ENCODE measurements around the gene ZNF337. TPM values are rescaled to one million over a fixed set of nuclear protein-coding genes. Genes with fewer than 3 reads are reported as not detected.

ZNF337 gene
- 23.9 to 27.1 TPM (median 25.5 TPM) in 3 replicates for total RNA-seq

DNA sequence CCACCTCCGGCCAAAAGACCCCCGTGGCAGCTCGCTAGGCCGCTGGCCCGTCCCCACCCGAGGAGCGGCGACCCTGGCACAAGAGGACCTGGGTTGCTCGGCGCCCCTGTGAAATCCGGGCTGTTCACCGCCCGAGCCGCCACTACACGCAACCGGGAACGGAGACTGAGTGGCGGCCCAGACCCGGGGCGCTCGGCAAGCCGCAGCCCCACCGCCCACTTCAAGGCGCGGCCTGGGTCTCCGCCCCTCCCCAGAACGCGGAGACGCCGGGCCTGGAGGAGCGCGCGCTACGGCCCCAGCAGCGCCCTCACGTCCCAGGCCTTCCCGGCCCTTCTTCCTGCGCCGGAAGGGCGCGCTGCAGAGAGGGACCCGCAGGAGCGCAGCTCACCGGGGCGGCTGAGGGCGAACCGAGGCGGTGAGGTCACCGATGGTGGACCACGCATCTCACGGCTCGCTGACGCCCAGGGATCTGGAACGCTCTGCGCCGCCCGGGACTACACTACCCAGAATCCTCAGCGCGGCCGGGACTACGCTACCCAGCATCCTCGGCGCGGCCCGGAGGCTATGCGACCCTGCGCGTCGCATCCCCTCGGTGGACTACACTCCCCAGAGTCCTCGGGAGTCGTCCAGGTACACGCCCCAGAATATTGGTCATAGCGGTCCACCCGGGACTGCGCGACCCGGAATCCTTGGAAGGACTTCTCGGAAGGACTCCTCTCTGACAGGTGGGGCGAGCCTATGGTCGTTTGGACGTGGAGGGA lies at the start of gene ZNF337:
ZNF337 (minus strand) TSS at position 483 of the 761 bp plus-strand sequence. CDS start 10,436 bp downstream, outside the sequence.
- H3K9me3 Mint-ChIP-seq: peaks cover 24% of the 10 kb centered on the region
- H3K4me1 Mint-ChIP-seq: peaks cover 8% of the 10 kb centered on the region
- DNase-seq (ENCODE audit: low spot score in 2 of 2, unreplicated experiment in 2 of 2): peak; percentile 87 to 96
- H3K27me3 Mint-ChIP-seq (ENCODE audit: low read depth): no peaks in the 10 kb centered on the region
- peak within 1 kb of the TSS; percentile 96 for H3K4me3 Mint-ChIP-seq
- TF ChIP-seq CTCF (IDR thresholded peaks at IDR 0.05; ENCODE audit: unreplicated experiment): no peak
- peaks cover 13% of the 10 kb centered on the region for H3K36me3 Mint-ChIP-seq
- peak within 1 kb of the TSS; percentile 93 for H3K27ac Mint-ChIP-seq

GRCh38 chr20:25745738-25746137 lies 49.1 kb upstream of the ZNF337 start:
- TF ChIP-seq CTCF (IDR thresholded peaks at IDR 0.05; ENCODE audit: unreplicated experiment): no peak
- Mint-ChIP-seq H3K4me1 (no peaks in the 10 kb centered on the region), H3K9me3 (no peaks in the 10 kb centered on the region), H3K27ac (no peak overlapping the region), H3K36me3 (no peaks in the 10 kb centered on the region), H3K27me3 (ENCODE audit: low read depth) (no peaks in the 10 kb centered on the region), H3K4me3 (no peak overlapping the region)
- no peak for DNase-seq (ENCODE audit: low spot score in 2 of 2, unreplicated experiment in 2 of 2)

GRCh38 chr20:25745100-25745499 lies 48.4 kb upstream of the ZNF337 start:
- Mint-ChIP-seq H3K9me3 (no peaks in the 10 kb centered on the region), H3K27me3 (ENCODE audit: low read depth) (no peaks in the 10 kb centered on the region), H3K36me3 (no peaks in the 10 kb centered on the region), H3K4me3 (no peak overlapping the region), H3K27ac (no peak overlapping the region), H3K4me1 (no peaks in the 10 kb centered on the region)
- no peak for DNase-seq (ENCODE audit: low spot score in 2 of 2, unreplicated experiment in 2 of 2)
- TF ChIP-seq CTCF (IDR thresholded peaks at IDR 0.05; ENCODE audit: unreplicated experiment): no peak

GRCh38 chr20:25744261-25744660 lies 47.6 kb upstream of the ZNF337 start:
- Mint-ChIP-seq H3K9me3 (no peaks in the 10 kb centered on the region), H3K36me3 (no peaks in the 10 kb centered on the region), H3K27me3 (ENCODE audit: low read depth) (no peaks in the 10 kb centered on the region), H3K4me1 (no peaks in the 10 kb centered on the region), H3K4me3 (no peak overlapping the region), H3K27ac (no peak overlapping the region)
- no peak for DNase-seq (ENCODE audit: low spot score in 2 of 2, unreplicated experiment in 2 of 2)
- no peak for TF ChIP-seq CTCF (IDR thresholded peaks at IDR 0.05; ENCODE audit: unreplicated experiment)

DNA sequence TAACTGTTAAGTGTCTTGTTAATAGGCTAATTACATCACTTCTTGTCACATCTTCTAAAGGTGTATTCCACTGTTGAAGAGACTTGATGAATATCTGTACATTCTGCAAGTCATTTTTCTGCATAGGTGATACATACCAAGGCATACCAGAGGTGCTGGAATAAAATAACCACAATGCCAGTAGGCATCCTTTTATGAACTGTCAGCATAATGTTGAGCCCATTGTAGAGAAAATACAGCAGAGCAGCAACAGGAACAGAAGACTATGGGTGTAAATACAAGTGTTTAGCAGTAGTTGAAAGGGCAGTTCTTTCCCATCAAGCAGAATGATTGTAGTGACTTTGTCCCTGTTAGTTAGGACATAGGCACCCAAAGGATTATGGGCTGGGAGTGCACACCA lies 44.4 kb upstream of the ZNF337 start:
- H3K4me1 Mint-ChIP-seq: no peaks in the 10 kb centered on the region
- DNase-seq (ENCODE audit: low spot score in 2 of 2, unreplicated experiment in 2 of 2): no peak
- no peak overlapping the region for H3K4me3 Mint-ChIP-seq
- no peak for TF ChIP-seq CTCF (IDR thresholded peaks at IDR 0.05; ENCODE audit: unreplicated experiment)
- no peaks in the 10 kb centered on the region for H3K27me3 Mint-ChIP-seq (ENCODE audit: low read depth)
- no peaks in the 10 kb centered on the region for H3K36me3 Mint-ChIP-seq
- H3K27ac Mint-ChIP-seq: no peak overlapping the region
- H3K9me3 Mint-ChIP-seq: no peaks in the 10 kb centered on the region

Data from mesothelial cell of epicardium (in vitro differentiated cells).